RPMI8226 (cell line): ENCODE data around the gene NFASC.

Experiments used
- DNase-seq: peaks from one replicate; pipeline ENCODE4 v3.0.0-alpha.2; 2015

Gene NFASC

DNA sequence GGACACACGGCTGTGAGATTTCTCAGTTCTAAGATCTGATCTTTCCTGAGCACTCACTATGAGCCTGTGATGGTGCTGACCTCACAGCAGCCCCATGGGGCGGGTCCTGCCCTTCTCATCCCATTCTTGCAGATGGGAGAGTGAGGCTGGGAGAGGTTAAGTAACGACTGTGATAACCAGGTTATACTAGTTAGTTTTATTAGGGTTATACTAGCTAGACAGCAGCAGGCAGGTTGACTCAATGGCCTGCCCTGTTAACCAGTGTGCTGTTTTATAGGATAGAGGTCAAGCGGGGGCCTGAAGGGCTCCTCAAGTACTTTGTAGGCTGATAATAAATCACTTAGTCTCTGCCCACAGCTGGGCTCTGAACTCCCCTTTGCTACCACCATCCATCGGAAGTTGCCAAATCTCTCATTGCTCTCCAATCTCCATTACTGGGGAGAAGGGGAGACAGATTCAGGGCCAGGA, 177.1 kb downstream of the NFASC start:
- no peak for DNase-seq

DNA sequence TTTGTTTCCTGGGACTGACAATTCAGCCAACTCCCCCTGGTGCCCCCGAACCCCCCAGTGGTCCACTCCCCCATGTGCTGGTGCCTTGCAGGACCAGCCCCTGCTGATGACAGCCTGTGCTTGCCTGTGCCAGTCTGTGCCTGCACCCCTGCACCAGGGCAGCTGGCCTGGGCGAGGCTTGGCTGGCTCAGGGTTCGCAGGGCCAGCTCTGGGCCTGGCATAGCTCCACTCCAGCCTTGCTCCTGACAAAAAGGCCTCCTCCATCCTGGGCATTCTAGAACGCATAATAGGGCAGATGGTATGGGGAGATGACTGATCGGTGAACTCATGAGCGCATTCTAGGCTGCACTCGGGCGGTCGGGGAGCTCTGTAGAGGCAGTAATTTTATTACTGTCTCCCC, 177.7 kb downstream of the NFASC start:
- DNase-seq = no peak

DNA sequence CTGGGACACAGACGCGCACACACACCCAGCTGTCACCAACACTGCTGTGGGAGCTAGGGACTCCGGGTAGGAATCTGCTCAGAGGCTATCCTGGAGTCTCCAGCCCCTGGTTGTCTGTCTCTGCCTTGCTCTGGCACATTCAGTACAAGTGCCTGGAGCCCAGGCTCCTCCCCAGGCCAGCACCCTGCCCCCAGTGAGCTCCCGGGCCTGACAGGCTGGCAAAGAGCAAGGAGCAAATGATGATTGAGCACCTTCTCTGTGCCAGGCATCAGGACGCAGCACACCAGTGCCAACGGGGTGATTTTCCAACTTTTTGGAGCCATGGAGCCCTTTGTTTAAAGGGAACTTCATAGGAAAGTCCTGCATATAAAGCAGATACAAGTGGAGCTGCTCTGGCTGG, 178.8 kb downstream of the NFASC start:
- DNase-seq = no peak

DNA sequence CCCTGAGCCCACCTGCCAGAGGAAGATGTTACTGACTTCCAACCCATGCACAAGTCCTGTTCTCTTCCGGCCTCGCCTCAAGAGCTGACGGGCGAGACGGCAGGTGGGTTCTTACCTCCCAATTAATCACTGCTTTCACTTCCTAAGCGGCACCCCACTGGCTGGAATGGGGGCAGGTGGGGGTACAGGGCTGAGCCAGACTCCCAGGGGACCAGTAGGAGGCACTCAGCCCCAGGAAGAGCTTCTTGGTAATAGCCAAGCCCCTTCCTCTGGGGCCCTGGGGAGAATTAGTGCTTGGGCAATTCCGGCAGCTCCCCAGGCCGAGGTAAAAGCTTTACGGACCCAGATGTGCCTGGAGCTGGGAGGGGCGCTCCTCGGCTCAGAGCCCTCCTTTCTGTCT, 182.0 kb downstream of the NFASC start:
- no peak for DNase-seq

DNA sequence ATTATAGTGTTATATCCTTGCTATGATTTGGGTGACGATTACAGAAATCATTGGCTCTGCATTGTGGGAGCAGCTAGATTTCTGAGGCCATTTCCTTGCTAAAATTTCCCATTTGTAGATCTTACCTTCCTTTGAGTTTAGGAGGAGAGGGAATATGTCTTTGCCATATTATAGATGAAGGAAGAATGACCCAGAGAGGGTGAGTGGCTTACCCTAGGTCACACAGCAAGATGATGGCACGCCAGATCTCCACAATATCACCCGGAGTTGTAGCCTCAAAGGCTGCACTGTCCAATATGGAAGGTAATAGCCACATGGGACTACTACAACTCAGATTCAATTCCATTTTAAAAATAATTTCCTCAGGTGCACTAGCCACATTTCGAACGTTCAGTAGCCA, 182.6 kb downstream of the NFASC start:
- DNase-seq = no peak

DNA sequence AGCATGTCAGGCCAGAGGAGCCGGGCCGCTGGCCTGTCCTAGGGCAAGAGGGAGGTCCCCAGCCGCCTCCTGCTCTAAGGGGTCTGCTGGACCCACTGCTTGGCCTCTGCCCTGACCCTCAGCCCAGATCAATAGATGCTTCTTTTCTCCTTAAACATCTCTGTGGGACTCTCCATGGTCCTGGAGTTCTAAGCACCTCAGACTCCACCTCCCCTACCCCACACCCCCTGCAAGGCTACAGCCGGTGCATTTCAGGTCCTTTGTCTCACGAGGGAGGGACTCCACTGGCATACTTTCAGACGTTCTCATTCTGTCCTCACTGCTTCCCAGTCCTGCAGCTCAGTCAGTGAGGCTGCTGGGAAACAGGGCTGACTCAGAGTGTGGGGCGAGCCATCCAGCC, 183.4 kb downstream of the NFASC start:
- DNase-seq = no peak

DNA sequence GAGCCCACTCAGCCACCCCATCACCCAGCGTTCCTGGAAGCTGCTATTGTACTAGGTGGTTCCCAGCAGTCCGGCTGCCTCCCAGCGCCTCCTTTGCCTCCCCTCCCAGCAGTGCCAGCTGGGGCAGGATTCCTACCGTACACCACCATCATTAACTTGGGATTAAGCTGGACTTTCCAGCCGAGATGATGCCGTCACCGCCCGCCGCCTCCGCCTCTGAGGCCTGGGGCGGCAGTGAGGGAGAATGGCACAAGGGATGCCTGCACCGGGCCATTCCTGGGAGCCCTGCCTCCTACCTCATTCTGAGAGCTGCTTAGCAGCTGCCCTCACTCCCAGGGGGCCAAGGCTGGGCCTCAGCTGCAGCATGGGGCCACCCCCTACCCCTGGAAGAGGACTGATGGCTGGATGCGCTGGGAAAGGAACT, 185.5 kb downstream of the NFASC start:
- no peak for DNase-seq

DNA sequence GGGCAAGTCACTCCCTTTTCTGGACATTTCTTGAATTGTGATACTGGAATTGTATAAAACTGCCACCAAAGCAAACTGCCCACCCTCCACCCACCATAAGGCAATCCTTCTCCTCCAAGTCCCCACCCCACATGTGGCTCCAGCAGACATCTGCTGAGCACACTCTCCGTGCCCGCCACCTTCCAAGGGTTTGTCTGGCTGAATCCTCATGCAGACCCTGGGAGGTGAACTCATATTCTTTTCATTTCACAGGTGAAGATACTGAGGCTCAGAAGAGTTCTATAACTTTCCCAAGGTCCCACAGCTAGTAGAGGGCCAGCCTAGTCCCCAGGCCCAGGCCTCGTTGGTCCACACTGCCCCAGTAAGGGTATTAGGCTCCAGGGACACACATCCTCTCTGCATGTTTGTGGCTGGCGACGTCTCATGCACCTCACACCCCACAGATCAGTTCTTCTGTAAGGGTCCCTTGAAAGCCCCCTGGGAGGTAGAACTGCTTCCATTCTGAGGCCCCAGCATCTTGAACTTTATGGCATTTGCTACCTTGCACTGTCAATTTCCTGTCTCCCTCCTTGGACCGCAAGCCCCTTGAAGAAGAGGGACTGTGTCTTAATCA, 186.4 kb downstream of the NFASC start:
- no peak for DNase-seq

DNA sequence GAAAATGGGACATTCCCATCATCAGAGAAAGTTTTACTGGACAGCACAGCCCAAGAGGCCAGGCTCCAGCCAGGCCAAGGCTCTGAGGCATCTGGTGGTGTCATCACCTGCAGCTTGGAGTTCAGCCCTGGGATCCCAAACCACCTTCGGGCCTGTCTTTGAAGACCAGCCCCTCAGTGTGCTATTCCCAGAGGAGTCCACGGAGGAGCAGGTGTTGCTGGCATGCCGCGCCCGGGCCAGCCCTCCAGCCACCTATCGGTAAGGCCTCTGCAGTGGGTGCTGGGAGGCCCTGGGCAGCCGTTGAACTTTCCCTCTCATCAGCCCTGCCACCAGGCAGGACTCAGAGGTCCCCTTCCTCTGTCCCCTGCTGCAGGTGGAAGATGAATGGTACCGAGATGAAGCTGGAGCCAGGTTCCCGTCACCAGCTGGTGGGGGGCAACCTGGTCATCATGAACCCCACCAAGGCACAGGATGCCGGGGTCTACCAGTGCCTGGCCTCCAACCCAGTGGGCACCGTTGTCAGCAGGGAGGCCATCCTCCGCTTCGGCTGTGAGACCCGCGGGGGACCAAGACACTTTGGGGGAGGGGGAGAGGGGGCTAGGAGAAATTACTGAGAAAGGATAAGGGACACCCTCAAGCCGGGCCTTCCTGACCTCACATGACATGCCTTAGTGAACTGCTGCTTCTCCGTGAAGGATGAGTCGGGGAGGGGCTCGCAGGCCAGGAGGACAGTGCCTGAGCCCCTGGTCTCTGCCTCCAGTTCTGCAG, 187.3 kb downstream of the NFASC start:
- no peak for DNase-seq

DNA sequence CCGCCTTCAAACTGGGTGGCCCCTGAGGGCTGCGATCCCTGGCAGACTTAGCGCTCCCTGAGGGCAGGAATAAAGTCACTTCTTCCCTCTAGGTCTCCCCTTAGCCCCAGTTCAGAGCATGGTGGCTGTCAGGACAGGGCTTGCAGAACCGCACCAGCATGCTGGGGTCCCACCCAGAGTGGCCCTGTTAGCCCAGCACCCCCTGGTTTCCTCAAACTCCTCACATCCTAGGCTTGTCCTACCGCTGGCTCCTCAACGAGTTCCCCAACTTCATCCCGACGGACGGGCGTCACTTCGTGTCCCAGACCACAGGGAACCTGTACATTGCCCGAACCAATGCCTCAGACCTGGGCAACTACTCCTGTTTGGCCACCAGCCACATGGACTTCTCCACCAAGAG, 188.2 kb downstream of the NFASC start:
- no peak for DNase-seq

DNA sequence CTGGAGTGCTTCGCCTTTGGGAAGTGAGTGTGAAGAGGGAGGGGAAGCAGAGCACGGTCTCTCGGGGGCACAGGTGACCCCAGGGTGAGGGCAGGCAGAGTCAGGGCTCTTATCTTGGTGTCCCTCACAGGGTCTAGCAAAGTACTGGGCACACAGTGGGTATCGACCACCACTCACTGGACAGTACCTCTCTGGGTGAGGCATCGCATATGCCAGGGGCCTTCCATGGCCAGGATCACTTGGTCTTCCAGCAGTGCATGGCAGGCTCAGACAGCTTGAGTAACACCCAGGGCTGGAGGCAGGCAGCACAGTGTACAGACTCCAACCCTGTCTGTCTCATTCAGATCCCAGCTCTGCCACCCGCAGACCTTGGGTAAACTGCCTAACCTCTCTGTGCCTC, 189.0 kb downstream of the NFASC start:
- no peak for DNase-seq

DNA sequence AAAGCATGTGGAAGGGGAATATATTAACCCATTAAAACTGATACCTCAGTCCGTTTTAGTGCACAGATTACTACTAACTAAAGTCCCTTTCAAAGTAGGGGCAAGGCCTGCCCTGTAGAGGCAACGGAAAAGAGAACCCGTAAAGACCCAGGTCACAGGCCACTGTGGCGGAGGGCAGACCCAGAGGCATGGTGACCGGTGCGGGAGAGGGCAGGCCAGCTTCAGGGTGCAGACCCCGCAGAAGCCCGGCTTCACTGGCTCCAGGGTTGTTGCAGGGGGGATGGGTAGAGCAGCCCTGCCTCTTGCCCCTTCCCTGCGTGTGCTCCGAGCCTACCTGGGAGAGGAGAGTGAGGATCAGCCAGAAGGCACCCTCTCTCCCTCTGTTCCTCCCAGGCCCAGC, 190.1 kb downstream of the NFASC start:
- DNase-seq = no peak

DNA sequence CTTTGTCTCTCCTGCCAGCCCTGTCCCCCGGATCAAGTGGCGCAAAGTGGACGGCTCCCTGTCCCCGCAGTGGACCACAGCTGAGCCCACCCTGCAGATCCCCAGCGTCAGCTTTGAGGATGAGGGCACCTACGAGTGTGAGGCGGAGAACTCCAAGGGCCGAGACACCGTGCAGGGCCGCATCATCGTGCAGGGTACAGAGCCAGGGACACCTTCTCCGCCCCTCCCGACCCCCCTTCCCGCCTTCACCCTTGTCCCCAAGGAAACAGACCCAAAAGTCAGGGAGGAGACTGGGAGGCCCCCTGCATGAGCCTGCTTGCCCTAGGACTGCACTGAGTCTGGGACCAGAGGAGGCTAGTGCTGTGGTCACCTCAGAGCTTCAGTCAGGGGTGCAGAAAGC, 190.6 kb downstream of the NFASC start:
- no peak for DNase-seq

DNA sequence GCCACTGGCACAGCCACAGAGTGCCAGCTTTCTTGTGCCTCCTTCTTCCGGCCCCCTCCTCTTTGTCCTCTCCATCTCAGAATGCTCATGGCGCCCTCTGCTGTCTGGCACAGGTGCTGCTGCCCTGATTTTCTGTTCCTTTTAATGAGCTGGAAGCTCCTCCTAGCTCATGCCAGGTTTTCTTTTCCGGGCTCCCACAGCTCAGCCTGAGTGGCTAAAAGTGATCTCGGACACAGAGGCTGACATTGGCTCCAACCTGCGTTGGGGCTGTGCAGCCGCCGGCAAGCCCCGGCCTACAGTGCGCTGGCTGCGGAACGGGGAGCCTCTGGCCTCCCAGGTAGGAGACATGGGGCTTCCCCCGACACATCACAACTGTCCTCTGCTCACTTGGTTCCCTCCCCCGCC, 191.0 kb downstream of the NFASC start:
- DNase-seq = peak; percentile 84

DNA sequence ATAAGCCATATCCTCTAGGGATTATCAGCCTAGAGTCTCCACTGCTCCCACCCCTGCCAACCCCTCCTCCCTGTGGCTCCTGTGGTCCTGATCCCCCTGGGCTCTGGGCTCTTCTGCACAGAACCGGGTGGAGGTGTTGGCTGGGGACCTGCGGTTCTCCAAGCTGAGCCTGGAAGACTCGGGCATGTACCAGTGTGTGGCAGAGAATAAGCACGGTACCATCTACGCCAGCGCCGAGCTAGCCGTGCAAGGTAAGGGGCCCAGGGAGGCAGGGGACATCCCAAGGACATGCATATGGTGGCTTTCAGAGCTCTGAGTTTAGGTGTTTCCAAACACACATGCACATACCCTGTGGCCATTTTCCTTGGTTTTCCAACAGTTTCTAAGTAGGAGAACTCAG, 191.7 kb downstream of the NFASC start:
- DNase-seq = no peak

DNA sequence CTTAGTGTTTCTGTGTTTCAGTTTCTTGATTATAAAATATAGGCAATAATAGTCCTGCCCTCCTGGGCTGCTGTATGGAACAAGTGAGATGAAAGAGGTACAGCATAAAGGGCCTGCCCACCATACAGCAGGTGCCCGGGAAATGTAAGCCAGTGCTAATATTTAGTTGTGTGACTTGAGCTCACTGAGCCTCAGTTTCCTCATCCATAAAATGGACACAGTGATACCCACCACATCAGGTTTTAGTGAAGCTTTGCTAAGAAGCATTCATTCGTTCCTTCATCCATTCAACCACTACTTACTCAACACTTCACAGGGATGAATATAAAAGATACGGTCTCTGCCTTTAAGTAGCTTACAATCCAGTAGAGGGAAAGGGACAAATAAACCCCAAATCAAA, 192.2 kb downstream of the NFASC start:
- no peak for DNase-seq

DNA sequence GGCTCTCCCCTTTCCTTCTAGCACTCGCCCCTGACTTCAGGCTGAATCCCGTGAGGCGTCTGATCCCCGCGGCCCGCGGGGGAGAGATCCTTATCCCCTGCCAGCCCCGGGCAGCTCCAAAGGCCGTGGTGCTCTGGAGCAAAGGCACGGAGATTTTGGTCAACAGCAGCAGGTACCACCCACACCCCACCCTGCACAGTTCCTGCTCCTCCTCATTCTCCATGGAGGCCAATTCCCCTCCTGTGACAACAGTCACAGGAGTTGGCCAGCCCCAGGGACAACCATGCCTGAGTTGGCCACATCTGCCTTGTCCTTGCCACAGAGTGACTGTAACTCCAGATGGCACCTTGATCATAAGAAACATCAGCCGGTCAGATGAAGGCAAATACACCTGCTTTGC, 193.6 kb downstream of the NFASC start:
- DNase-seq = no peak

DNA sequence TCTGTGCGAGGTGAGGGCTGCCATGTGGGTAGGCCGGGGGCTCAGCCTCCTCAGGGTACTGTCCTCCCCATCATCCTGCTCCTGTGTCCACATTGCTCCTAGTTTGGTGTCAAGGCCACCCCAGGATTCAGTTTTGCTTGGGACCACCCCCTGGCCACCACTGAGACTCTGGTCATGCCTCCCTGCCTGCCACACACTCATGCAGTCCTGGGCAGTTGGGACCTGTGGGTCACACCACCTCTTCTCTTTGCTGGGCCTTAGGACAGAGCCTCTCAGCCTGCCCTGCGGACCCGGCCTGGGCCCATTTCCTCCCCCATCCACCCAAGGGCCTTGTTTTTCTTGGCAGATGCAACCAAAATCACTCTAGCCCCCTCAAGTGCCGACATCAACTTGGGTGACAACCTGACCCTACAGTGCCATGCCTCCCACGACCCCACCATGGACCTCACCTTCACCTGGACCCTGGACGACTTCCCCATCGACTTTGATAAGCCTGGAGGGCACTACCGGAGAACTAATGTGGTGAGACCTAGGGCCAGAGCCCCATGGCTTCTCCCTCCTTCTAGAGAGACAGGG, 194.2 kb downstream of the NFASC start:
- DNase-seq = no peak

DNA sequence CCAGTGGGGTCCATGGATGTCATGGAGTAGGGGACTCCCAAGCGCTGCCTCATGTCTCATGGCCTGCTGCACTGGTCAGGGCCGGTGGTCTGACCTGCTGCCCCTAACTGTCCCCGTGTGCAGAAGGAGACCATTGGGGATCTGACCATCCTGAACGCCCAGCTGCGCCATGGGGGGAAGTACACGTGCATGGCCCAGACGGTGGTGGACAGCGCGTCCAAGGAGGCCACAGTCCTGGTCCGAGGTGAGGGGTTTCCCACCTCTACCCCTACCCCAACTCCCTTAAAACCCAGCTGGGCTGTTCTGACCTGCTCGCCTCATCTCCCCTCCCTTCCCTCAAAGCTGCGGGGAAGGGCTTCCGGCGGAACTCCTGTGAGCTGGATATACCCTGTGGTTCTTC, 195.0 kb downstream of the NFASC start:
- no peak for DNase-seq

DNA sequence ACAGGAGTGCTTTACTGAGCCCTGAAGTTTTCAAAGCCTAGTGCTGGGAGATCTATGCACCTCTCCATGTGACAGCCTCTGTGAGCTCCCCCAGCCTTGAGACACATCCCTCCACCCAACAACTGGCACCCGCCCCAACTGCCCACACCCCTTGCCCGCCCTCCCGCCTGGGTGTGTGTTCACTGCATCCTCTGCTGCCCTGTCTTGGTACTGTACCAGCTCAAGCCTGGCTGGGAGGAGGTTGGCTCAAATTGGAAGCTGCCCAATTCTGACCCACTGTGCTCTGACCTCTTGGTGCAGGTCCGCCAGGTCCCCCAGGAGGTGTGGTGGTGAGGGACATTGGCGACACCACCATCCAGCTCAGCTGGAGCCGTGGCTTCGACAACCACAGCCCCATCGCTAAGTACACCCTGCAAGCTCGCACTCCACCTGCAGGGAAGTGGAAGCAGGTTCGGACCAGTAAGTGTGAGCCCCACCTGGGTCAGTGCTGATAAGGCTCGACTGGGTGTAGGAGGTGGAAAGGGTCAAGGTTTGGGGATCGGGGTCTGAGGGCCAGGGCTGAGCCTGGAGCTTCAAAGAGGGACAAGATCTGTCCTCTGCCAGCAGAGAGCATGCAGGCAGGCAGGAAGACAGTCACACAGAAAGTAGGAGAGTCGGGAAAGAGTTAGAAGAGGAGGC, 195.6 kb downstream of the NFASC start:
- no peak for DNase-seq

DNA sequence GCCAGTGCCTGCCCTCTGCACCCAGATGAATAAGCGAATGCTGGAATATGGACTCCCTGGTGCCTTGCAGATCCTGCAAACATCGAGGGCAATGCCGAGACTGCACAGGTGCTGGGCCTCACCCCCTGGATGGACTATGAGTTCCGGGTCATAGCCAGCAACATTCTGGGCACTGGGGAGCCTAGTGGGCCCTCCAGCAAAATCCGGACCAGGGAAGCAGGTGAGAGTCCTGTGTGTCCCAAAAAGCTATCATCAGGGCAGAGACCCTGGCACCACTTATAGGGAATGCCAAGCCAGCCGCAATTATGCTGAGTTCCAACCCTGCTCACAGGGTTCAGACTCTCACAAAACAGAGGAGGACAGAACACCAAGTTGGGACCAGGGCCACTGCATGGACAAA, 196.4 kb downstream of the NFASC start:
- no peak for DNase-seq

DNA sequence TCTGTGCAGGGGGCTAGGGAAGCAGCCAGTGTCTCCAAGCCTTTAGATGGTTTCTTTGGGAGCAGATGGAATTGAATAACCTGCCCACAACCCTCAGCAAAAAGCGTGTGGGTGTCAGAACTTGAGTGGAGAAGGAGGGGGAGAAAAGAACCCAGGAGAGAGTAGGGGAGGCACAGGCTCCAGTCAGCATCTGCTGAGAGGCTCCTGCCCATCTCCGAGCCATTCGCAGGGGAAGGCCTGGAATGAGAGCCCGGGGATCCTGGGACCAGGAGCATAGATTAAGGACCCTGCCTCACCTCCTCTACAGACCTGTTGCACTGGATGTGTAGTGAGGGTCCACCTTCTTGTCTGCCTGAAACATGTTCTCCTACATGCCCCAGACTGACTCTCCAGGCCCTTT, 197.3 kb downstream of the NFASC start:
- no peak for DNase-seq

DNA sequence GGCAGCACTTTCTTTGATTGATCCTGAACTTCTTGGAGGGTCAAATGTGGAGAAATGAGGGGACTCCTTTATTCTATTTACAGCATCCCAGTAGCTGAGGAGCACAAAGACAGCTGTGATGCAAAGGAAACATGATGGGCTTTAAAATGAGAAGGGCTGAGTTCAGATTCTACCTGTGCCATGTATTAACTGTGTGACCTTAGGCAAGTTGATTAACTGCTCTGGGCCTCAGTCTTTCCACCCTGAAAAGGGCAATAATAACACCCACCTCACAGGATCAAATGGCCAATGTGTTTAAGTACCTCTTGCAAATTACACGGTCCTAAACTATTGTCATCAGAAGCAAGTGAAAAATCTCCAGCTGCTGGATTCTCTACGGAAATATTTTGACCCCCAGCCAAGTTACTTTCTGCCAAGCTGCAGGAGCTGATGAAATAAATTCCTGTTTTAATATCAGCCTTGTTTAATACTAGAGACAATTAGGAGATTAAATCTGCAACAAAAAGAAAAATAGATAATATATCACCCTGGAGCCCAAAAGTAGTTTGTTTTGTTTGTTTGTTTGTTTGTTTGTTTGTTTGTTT, 197.9 kb downstream of the NFASC start:
- no peak for DNase-seq
